GM19324 (cell line): ENCODE results near the gene TUBB1.
"Not testable (repeated sequence)": the region's sequence is repeated elsewhere in the genome, so short reads cannot be mapped to it uniquely, and the experiment has no call there.

Experiments used
- ATAC-seq: cut with Tn5 transposase; IDR thresholded peaks from one replicate; pipeline ENCODE4 v1.9.1; 2021; ENCODE audit warnings: mild to moderate bottlenecking, moderate library complexity; ENCODE audit not compliant: unreplicated experiment, low FRiP score

The TUBB1 gene

GRCh38 chr20:59004763-59005522, 14.3 kb upstream of the TUBB1 start:
- peak; percentile 71 for ATAC-seq

GRCh38 chr20:59005523-59006166, 13.6 kb upstream of the TUBB1 start:
- no peak for ATAC-seq

- ATAC-seq = no peak
Observed at GRCh38 chr20:59006167-59006863, 12.9 kb upstream of the TUBB1 start.

- no peak for ATAC-seq
Observed at GRCh38 chr20:59006864-59007664, 12.2 kb upstream of the TUBB1 start, which contains the start of gene CTSZ. Gene CTSZ (minus strand): TSS chr20:59007254. CDS start chr20:59007128, 126 bp downstream.

- peak; percentile 18 for ATAC-seq
Observed at GRCh38 chr20:59007665-59008511, 11.3 kb upstream of the TUBB1 start.

GRCh38 chr20:59008715-59009336, 10.4 kb upstream of the TUBB1 start:
- ATAC-seq = no peak

GRCh38 chr20:59010321-59010994, 8.8 kb upstream of the TUBB1 start:
- no peak for ATAC-seq

GRCh38 chr20:59010995-59011873, 8.0 kb upstream of the TUBB1 start:
- ATAC-seq = no peak

GRCh38 chr20:59011874-59012157, 7.4 kb upstream of the TUBB1 start:
- not testable (repeated sequence) for ATAC-seq

GRCh38 chr20:59013031-59013951, 5.9 kb upstream of the TUBB1 start:
- ATAC-seq = no peak

GRCh38 chr20:59013959-59014608, 5.1 kb upstream of the TUBB1 start:
- ATAC-seq = no peak

- ATAC-seq = no peak
Observed at GRCh38 chr20:59014680-59015389, 4.4 kb upstream of the TUBB1 start.

GRCh38 chr20:59015411-59015810, 3.8 kb upstream of the TUBB1 start:
- no peak for ATAC-seq

GRCh38 chr20:59015812-59016711, 3.2 kb upstream of the TUBB1 start:
- ATAC-seq = no peak
